Thyroid gland (tissue), 4 donors: ENCODE data around the gene VCPKMT.

Source experiments
- CTCF ChIP-seq, 6 experiments: fragments of 200-600 bp in 3 of 6; fragments of 450-650 bp in 3 of 6; sonication (generic) in 3 of 6; IDR thresholded peaks; one replicate each; pipeline ENCODE4 v1.5.1; 2016 to 2019; ENCODE audit warnings: antibody characterized with exemption in 6 of 6, mild to moderate bottlenecking in 2 of 6, inconsistent platforms in 1 of 6, moderate library complexity in 1 of 6
- POLR2A ChIP-seq, 2 donors: fragments of 450-650 bp; IDR thresholded peaks; one replicate each; pipeline ENCODE4 v1.6.1; 2017; ENCODE audit warnings: antibody characterized with exemption in 2 of 2, mild to moderate bottlenecking in 2 of 2, moderate library complexity in 1 of 2

GRCh38 chr14:50062438-50063085 lies 53.8 kb downstream of the VCPKMT start:
- no peak for TF ChIP-seq CTCF (IDR thresholded peaks at IDR 0.05)
- TF ChIP-seq POLR2A (IDR thresholded peaks at IDR 0.05) = no peak
